Stimulated activated CD4-positive, alpha-beta T cell treated with anti-CD3 and anti-CD28 coated beads, TNF-alpha, amount 100 ng/mL, for 4 hours (primary cell): ENCODE results near the gene RAP1A.
"Not testable (repeated sequence)": the region's sequence is repeated elsewhere in the genome, so short reads cannot be mapped to it uniquely, and the experiment has no call there.

ENCODE experiments used
- DNase-seq, 3 experiments: peaks; one replicate each; pipeline ENCODE4 v3.0.0-alpha.2; 2020; ENCODE audit warnings: low read depth in 3 of 3

Gene RAP1A

DNA sequence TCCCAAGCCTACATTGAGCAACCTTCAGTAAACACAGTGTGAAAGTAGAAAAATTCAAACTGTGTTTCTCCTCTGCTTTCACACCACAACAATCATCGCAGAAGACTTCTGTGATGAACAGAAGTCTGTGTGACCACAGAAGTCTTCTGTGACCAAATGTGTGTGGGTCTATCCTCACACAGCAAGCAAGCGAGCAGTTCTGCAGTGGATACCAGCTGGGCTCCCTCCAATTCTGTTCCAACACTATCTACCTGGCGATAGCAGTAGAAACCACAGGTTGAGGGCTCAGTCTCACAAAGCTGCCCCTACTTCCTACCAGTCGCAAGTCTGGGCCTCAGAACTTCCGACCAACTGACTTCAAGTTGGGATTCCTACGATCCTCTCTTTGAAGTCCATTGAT lies 21.0 kb upstream of the RAP1A start:
- no peak for DNase-seq

DNA sequence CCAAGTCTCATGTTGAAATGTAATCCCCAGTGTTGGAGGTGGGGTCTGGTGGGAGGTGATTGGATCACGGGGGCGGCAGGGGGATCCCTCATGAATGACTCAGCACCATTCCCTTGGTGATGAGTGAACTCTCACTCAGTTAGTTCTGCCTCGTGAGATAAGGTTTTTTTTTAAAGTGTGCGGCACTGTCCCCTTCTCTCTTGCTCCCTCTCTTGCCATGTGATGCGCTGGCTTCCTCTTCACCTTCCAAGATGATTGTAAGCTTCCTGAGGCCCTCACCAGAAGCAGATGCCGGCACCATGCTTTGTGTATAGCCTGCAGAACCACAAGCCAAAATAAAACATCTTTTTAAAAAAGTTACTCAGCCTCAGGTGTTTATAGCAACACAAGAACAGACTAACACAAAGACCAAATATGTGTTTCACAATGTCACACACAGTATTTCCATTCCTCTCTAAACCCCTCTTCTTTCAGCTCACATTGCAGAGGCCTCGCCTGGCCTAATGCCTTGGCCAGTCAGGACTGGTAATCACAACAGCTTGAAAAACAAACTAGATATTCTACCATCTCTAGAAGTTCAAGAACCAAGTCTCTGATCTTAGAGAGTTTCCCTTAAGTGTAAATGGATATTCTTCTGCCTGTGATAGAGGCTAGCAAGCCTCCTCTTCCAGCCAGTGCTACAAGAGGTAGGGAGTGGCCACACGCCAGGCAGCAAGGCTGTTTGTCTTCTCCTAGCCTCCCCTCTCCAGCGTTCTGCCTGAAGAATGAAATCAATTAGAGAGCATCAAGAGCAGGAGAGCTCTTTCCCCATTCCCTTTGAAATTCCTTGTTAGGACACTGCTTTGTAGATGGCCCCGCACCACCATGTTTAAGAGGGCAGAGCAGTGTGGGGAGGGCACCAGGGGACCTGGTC lies 19.6 kb upstream of the RAP1A start:
- no peak for DNase-seq

GRCh38 chr1:111600886-111601386 lies 18.7 kb upstream of the RAP1A start:
- no peak for DNase-seq

DNA sequence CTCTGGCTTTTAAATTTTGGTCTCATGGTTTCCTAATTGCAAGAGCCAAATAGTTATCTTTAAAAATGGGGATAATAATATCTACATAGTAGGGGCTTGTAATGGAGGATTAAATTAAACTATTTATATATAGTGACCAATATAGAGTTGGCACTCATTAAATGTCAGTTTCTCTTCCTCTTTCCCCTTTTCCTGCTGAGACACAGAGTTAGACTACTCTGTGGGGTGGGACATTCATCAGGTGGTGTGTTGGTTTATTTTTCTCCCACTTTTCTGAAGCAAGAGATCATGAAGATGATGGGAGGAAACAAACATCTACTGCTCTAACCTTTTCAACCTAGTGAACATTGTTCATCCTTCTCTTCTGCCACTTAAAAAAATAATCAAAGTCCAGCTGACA lies 17.3 kb upstream of the RAP1A start:
- DNase-seq, result no peak

GRCh38 chr1:111602974-111603373 lies 16.6 kb upstream of the RAP1A start:
- DNase-seq, result no peak

DNA sequence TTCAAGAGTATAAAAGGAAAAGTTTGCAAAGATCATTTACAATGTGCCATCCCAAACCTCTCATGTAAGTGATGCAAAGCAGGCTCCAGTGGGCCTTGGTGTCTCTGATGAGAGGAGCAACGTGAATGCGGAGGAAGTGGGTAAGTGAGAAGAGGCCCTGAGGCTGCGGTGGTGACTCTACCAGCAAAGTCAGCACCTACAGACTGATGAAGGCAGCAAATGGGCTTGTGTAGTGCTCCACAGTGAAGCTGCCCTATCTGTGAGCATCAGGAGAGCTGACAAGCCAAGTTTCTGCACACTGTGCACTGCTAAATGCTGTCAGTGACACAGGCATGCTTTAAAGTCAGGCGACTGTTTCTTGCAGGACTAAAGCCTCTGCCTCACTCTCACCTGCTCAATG lies 15.6 kb upstream of the RAP1A start:
- peak in 2 of 3 experiments; percentile 51 to 55 for DNase-seq

- no peak for DNase-seq
Observed at GRCh38 chr1:111604931-111605330, 14.7 kb upstream of the RAP1A start.

GRCh38 chr1:111605576-111605975 lies 14.0 kb upstream of the RAP1A start:
- no peak for DNase-seq

- DNase-seq, result not testable (repeated sequence)
Observed at GRCh38 chr1:111606457-111607215, 13.0 kb upstream of the RAP1A start.

- DNase-seq, result not testable (repeated sequence)
Observed at GRCh38 chr1:111608528-111608927, 11.1 kb upstream of the RAP1A start.

GRCh38 chr1:111611986-111612385 lies 7.6 kb upstream of the RAP1A start:
- no peak for DNase-seq

GRCh38 chr1:111615870-111616715 lies 3.5 kb upstream of the RAP1A start:
- DNase-seq, result peak in 1 of 3 experiments; percentile 46

- DNase-seq, result no peak
Observed at GRCh38 chr1:111618081-111618480, 1.5 kb upstream of the RAP1A start.

GRCh38 chr1:111618961-111619634 lies 491 bp upstream of the RAP1A start:
- DNase-seq, result no peak

GRCh38 chr1:111620441-111620971 lies 917 bp downstream of the RAP1A start:
- no peak for DNase-seq

DNA sequence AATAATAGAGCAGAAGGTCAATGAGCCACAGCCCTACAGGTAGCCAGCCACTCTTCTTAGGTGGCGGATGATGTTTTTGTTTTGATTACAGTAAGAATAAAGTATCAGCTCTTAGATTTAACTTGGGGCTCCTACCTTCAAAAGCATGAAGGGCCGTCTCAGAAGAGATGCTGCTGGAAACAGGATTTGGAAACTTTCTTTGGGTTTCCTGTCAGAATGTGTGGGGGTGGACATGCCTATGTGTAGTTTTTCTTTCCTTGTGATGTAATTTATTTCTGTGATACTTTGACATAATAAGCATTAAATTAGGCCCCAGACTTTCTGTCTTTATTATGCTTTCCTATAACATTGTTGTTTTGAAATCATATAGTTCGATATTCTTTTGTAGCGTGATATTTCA lies 1.5 kb downstream of the RAP1A start:
- DNase-seq, result no peak

DNA sequence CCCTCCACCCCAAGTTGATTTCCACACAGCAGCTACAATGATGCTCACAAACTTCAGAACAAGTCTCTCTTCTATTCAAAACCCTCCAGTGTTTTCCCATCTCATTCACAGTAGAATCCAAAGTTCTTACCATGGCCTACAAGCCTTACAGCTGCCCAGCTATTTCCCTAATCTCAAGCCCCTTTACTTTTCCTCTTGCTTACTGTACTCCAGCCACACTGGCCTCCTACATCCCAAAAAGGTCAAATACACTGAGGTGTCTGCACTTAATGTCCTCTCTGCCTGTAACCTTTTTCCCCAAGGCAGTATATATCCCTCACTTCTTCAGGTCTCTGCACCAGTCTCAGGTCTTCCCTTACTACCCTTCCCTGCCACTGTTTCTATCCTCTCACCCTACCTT lies 2.6 kb downstream of the RAP1A start:
- no peak for DNase-seq

DNA sequence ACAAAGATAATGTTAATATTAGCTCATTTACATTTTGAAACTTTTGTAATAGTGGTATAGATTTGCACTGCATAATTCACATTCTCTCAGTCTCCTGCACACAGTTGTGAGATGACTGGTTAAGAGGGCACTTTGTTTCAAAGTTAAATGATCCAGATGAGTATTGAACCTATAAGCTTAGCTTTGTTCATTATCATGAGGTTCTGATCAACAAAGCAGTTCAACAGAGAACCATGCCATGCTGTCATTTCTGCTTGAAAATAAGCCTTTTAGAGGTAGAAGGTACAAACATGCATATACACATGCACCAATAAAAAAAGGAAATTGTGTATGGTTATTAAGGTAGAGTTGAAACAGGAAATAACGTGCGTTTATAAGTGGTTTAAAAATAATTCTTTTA lies 4.8 kb downstream of the RAP1A start:
- DNase-seq, result no peak

- DNase-seq, result no peak
Observed at GRCh38 chr1:111625276-111625675, 5.7 kb downstream of the RAP1A start.

DNA sequence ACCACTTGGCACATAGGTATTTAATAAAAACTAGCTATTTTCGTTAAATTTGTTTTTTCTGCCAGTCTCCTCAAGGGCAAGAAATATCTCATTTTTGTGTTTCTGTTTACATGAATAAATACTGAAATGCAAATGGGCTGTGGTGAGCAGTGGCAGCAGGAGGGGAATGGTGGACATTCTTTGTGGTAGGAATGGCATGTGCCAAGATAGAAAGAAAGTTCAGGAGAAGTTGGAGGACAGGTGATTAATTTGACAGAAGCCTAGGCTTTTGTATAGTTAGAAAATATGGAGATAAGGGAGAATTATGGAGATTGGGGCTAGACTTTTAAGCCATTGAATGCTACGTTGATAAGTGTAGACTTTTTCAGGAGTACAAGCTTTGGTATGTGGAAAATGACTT lies 8.6 kb downstream of the RAP1A start:
- no peak for DNase-seq
